Kidney (tissue), 14 donors: ENCODE measurements around the gene CUL1. TPM values are rescaled to one million over a fixed set of nuclear protein-coding genes. Genes with fewer than 3 reads are reported as not detected.

ENCODE experiments used
- DNase-seq, 5 donors: peaks; one replicate each; pipeline ENCODE4 v3.0.0-alpha.2; 2013 to 2020
- FAIRE-seq: peaks from 2 replicates; lab custom pipeline; 2012; peaks lifted over from hg19 to GRCh38; lab: Jason Lieb, UNC
- H3K27ac ChIP-seq, 2 donors: one replicate each; pipeline ENCODE4 v1.7.0; 2013; ENCODE audit warnings: low read depth in 2 of 2, low read length in 2 of 2, inconsistent platforms in 1 of 2
- H3K27me3 ChIP-seq: one replicate; pipeline ENCODE4 v1.7.1; 2013; ENCODE audit warnings: low read length, inconsistent platforms; ENCODE audit not compliant: control insufficient read depth, insufficient read depth
- H3K36me3 ChIP-seq, 3 donors: one replicate each; pipeline versions ENCODE4 v1.7.0 to v1.7.1; 2013; ENCODE audit warnings: low read length in 3 of 3, control low read depth in 1 of 3, inconsistent platforms in 1 of 3; ENCODE audit not compliant: insufficient read depth in 3 of 3, control insufficient read depth in 2 of 3
- H3K4me1 ChIP-seq, 3 donors: one replicate each; pipeline versions ENCODE4 v1.7.0 to v1.7.1; 2013; ENCODE audit warnings: low read length in 3 of 3, inconsistent platforms in 1 of 3, low read depth in 1 of 3; ENCODE audit not compliant: control insufficient read depth in 2 of 3, insufficient read depth in 2 of 3
- H3K4me3 ChIP-seq, 3 donors: one replicate each; pipeline versions ENCODE4 v1.7.0 to v1.8.1; 2013; ENCODE audit warnings: low read length in 3 of 3, control low read depth in 1 of 3, inconsistent platforms in 1 of 3
- H3K9ac ChIP-seq, 3 donors: one replicate each; pipeline versions ENCODE4 v1.7.0 to v1.7.1; 2013; ENCODE audit warnings: low read length in 3 of 3, control low read depth in 1 of 3, inconsistent platforms in 1 of 3
- H3K9me3 ChIP-seq, 3 donors: one replicate each; pipeline versions ENCODE4 v1.7.0 to v1.7.1; 2013; ENCODE audit warnings: low read length in 3 of 3, control low read depth in 1 of 3, inconsistent platforms in 1 of 3; ENCODE audit not compliant: control insufficient read depth in 2 of 3, insufficient read depth in 1 of 3
- intact Hi-C: fragments of 100-400 bp; cut with DNase I; formaldehyde crosslinking; loops from one replicate; pipeline ENCODE4 v1.11.1; 2022
- polyA plus RNA-seq: library from polyadenylated mRNA; stranded (reverse); fragments of 350-450 nt; fragmentation: Illumina TruSeq; extraction: RNeasy Lipid Tissue Mini Kit (QIAGEN cat#74804); gene quantifications from one replicate; pipeline ENCODE4 v1.2.3, GENCODE V29; 2014; ENCODE audit warnings: low read depth, low replicate concordance; ENCODE audit not compliant: insufficient read depth
- total RNA-seq: library from RNA; stranded (reverse); fragmentation: NEBNext Ultra II Directional; extraction: Animal tissue kit (Norgen Biotek cat#: 25700); gene quantifications from one replicate; pipeline ENCODE4 v1.2.1, GENCODE V29; 2021
- TF ChIP-seq, protein P1 (sequence below): IDR thresholded peaks from 3 replicates; pipeline ENCODE4 v1.5.1; 2012; ENCODE audit warnings: mild to moderate bottlenecking, moderate library complexity, borderline replicate concordance; ENCODE audit not compliant: insufficient read depth; ENCODE audit errors: extremely low read depth
- donor health status: control.
- donor health status: control.
- donor health status: control.
- donor health status: control.
- donor health status: control.
- donor health status: DM: yes; HTN: yes; CAD: no.
- donor health status: Normal renal cell carcinoma (clear cell type).

The CUL1 gene
- total and polyA plus RNA-seq, 2 donors from 2014 or later, result 23.4 to 37.6 TPM

DNA sequence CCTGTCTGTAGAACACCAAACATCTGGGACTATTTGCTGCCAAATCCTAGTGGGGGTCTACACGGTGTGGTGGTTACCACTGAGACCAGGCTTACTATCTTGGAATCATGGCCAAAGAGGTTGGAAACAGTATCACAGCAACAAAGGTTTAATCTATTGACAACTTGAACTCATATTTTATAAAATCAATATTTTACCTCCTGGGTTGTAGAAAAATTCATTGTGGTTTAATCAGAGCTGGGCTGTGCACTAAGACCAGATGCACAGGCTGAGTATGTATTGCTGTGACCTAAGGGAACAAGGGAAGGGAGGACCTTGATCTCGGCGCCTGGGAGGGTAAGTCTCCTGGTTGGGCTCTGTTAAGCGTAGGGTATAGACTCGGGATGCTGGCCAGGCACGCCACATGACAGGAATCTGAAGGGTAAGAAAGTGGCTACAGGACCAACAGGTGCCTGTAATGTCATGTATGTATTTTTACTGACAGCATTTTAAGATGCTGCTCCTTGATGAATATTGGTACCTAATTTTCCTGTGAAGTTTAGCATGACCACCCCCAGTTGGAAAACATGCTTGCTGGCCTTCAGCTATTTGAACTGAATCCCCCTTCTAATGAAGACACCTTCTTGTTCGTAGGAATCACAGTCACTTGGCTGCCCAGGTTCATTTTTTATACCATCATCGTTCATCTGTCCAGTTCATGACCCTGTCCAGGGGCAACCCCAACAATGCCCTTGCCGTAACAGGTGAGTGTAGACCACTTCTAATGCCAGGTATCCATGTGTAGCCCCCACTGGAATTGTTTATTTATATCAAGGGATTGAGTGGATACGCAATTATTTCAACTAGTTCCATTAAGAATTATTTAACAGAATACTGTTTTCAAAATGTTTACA is 105.9 kb downstream of the CUL1 start:
- Histone ChIP-seq H3K27ac (no peak overlapping the region), H3K36me3 (peaks cover 9 to 30% (median 9%) of the 10 kb centered on the region in 3 donors), H3K4me1 (no peaks in the 10 kb centered on the region), H3K4me3 (no peak overlapping the region), H3K27me3 (no peaks in the 10 kb centered on the region), H3K9ac (no peak overlapping the region), H3K9me3 (no peaks in the 10 kb centered on the region)
- DNase-seq (no peak), FAIRE-seq (no peak)
- intact Hi-C loops, result no loop called here
- TF ChIP-seq, protein P1, sequence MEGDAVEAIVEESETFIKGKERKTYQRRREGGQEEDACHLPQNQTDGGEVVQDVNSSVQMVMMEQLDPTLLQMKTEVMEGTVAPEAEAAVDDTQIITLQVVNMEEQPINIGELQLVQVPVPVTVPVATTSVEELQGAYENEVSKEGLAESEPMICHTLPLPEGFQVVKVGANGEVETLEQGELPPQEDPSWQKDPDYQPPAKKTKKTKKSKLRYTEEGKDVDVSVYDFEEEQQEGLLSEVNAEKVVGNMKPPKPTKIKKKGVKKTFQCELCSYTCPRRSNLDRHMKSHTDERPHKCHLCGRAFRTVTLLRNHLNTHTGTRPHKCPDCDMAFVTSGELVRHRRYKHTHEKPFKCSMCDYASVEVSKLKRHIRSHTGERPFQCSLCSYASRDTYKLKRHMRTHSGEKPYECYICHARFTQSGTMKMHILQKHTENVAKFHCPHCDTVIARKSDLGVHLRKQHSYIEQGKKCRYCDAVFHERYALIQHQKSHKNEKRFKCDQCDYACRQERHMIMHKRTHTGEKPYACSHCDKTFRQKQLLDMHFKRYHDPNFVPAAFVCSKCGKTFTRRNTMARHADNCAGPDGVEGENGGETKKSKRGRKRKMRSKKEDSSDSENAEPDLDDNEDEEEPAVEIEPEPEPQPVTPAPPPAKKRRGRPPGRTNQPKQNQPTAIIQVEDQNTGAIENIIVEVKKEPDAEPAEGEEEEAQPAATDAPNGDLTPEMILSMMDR, result no peak

DNA sequence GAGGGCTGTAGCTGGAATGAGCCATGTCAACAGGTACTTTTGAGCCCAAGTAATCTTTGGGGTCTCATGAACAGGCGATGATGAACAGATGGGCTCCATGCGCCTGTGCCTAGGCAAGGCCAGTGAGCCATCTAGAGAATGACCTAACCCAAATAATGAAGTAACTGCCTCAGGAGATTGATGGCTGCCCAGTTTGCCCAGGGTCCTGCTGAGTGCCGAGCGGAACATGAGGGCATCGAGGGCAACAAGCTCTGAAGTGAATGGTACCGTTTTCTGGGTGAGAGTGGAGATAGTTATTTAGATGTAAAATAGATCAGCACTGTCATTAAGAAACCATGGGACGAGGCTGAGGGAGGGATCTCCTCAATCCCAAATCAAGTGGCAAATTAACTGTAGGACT is 107.5 kb downstream of the CUL1 start:
- H3K9ac ChIP-seq, result no peak overlapping the region
- no peak for DNase-seq
- peaks cover under 1 to 14% (median 6%) of the 10 kb centered on the region in 3 donors for H3K36me3 ChIP-seq
- no peaks in the 10 kb centered on the region for H3K4me1 ChIP-seq
- H3K27me3 ChIP-seq, result no peaks in the 10 kb centered on the region
- H3K4me3 ChIP-seq, result no peak overlapping the region
- TF ChIP-seq, protein P1, result no peak
- no peak for FAIRE-seq
- intact Hi-C loops, result no loop called here
- no peaks in the 10 kb centered on the region for H3K9me3 ChIP-seq
- no peak overlapping the region for H3K27ac ChIP-seq

DNA sequence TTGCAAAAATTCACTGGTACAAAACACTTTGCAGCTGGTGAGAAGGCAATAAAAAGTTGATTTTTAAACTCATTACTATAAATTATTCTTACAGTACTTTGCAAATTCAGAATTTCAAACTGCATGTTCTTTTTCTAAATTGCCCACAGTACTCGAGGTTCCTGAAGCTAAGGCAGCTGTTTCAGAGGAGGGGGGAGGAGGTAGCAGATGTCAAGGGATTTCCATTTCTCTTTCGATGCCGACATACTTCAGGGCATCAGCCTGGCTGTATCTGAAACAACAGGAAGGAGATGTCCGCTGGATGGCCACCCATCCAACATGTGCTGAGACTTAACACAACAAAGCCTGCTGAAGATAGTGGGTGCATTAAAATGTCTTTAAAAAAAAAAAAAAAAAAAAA is 108.7 kb downstream of the CUL1 start:
- H3K9me3 ChIP-seq, result no peaks in the 10 kb centered on the region
- intact Hi-C loops, result no loop called here
- H3K9ac ChIP-seq, result no peak overlapping the region
- no peaks in the 10 kb centered on the region for H3K27me3 ChIP-seq
- no peak overlapping the region for H3K27ac ChIP-seq
- FAIRE-seq, result no peak
- H3K4me3 ChIP-seq, result no peak overlapping the region
- no peaks in the 10 kb centered on the region for H3K4me1 ChIP-seq
- DNase-seq, result no peak
- TF ChIP-seq, protein P1, result no peak
- peaks cover 0 to 10% (median 6%) of the 10 kb centered on the region in 3 donors for H3K36me3 ChIP-seq
